NCI-H2107 (cell line): Measurements from ENCODE around the gene SRRM3.
"Not testable (repeated sequence)": the region's sequence is repeated elsewhere in the genome, so short reads cannot be mapped to it uniquely, and the experiment has no call there.

Experiments
- DNase-seq: peaks from one replicate; lab custom pipeline; 2025; lab: John Stamatoyannopoulos, UW

SRRM3 gene

GRCh38 chr7:76191783-76192240, 9.9 kb upstream of the SRRM3 start:
- no peak for DNase-seq

GRCh38 chr7:76193466-76193865, 8.2 kb upstream of the SRRM3 start:
- DNase-seq = no peak

GRCh38 chr7:76193883-76194282, 7.8 kb upstream of the SRRM3 start:
- DNase-seq = no peak

GRCh38 chr7:76196786-76197185, 4.9 kb upstream of the SRRM3 start:
- no peak for DNase-seq

- no peak for DNase-seq
Measured at GRCh38 chr7:76198202-76198601, 3.5 kb upstream of the SRRM3 start.

- DNase-seq = no peak
Measured at GRCh38 chr7:76202666-76203030, 952 bp downstream of the SRRM3 start.

GRCh38 chr7:76204147-76204546, 2.5 kb downstream of the SRRM3 start:
- no peak for DNase-seq

GRCh38 chr7:76206633-76207032, 4.9 kb downstream of the SRRM3 start:
- no peak for DNase-seq

- no peak for DNase-seq
Measured at GRCh38 chr7:76209310-76209709, 7.6 kb downstream of the SRRM3 start.

GRCh38 chr7:76211216-76211615, 9.5 kb downstream of the SRRM3 start:
- no peak for DNase-seq

GRCh38 chr7:76215349-76215748, 13.7 kb downstream of the SRRM3 start:
- not testable (repeated sequence) for DNase-seq

GRCh38 chr7:76216381-76217082, 14.8 kb downstream of the SRRM3 start:
- no peak for DNase-seq

GRCh38 chr7:76217942-76218566, 16.4 kb downstream of the SRRM3 start:
- DNase-seq = no peak

- DNase-seq = no peak
Measured at GRCh38 chr7:76220185-76221057, 18.7 kb downstream of the SRRM3 start.

GRCh38 chr7:76222333-76222732, 20.6 kb downstream of the SRRM3 start:
- no peak for DNase-seq

- DNase-seq = no peak
Measured at GRCh38 chr7:76222839-76223238, 21.1 kb downstream of the SRRM3 start.

- no peak for DNase-seq
Measured at GRCh38 chr7:76223286-76223972, 21.7 kb downstream of the SRRM3 start.

- DNase-seq = no peak
Measured at GRCh38 chr7:76224695-76225094, 23.0 kb downstream of the SRRM3 start.

GRCh38 chr7:76225379-76225778, 23.7 kb downstream of the SRRM3 start:
- no peak for DNase-seq

- DNase-seq = no peak
Measured at GRCh38 chr7:76225951-76226350, 24.3 kb downstream of the SRRM3 start.

GRCh38 chr7:76226878-76227423, 25.3 kb downstream of the SRRM3 start:
- DNase-seq = not testable (repeated sequence)

GRCh38 chr7:76230214-76230613, 28.5 kb downstream of the SRRM3 start:
- DNase-seq = no peak
